Measurements from ENCODE around the gene ZFHX3.

DNA sequence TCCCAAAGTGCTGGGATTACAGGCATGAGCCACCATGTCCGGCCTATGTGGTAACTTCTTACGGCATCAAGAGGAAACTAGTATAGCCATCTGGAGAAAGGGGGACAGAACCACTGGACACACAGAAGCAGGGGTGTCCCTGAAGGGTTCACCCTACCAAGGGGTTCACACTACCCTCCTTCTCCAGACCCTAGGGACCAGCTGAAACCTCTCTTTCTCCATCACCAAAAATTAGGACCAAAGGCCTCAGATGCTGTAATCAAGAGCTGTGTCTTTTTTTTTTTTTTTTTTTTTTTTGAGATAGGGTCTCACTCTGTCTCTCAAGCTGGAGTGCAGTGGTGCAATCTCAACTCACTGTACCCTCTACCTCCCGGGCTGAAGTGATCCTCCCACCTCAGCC is 33.2 kb downstream of the ZFHX3 start:
- no peak for TF ChIP-seq POLR2AphosphoS5 (IDR thresholded peaks at IDR 0.05)
- TF ChIP-seq, protein P1, sequence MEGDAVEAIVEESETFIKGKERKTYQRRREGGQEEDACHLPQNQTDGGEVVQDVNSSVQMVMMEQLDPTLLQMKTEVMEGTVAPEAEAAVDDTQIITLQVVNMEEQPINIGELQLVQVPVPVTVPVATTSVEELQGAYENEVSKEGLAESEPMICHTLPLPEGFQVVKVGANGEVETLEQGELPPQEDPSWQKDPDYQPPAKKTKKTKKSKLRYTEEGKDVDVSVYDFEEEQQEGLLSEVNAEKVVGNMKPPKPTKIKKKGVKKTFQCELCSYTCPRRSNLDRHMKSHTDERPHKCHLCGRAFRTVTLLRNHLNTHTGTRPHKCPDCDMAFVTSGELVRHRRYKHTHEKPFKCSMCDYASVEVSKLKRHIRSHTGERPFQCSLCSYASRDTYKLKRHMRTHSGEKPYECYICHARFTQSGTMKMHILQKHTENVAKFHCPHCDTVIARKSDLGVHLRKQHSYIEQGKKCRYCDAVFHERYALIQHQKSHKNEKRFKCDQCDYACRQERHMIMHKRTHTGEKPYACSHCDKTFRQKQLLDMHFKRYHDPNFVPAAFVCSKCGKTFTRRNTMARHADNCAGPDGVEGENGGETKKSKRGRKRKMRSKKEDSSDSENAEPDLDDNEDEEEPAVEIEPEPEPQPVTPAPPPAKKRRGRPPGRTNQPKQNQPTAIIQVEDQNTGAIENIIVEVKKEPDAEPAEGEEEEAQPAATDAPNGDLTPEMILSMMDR (IDR thresholded peaks at IDR 0.05 in 8 of 11, conservative IDR thresholded peaks at IDR 0.05 in 3 of 11) = no peak
